H1 (cell line): Measurements from ENCODE around the gene LGALS9. TPM values are rescaled to one million over a fixed set of nuclear protein-coding genes. Genes with fewer than 3 reads are reported as not detected.

Source experiments
- CTCF ChIA-PET: fragments of 300-600 bp; sonication (Branson Sonifier 250); formaldehyde crosslinking; loops from one replicate; lab custom pipeline; 2021; ENCODE audit not compliant: partially characterized antibody; lab: Charles Lee
- POLR2A ChIA-PET: fragments of 300-600 bp; sonication (Branson Sonifier 250); formaldehyde crosslinking; loops from one replicate; lab custom pipeline; 2021; ENCODE audit warnings: inconsistent platforms; ENCODE audit not compliant: partially characterized antibody; lab: Charles Lee
- DNase-seq, 2 experiments: peaks; one replicate each; pipeline versions ENCODE4 v3.0.0 to v3.0.0-alpha.2; 2010 to 2022; ENCODE audit warnings: low spot score in 2 of 2, low read depth in 1 of 2, mixed read lengths in 1 of 2
- FAIRE-seq: peaks from 2 replicates; lab custom pipeline; 2011; peaks lifted over from hg19 to GRCh38; lab: Jason Lieb, UNC
- H2AFZ ChIP-seq: 2 replicates; pipeline ENCODE4 v1.8.1; 2012; ENCODE audit warnings: low read length, inconsistent platforms
- H2AK5ac ChIP-seq: 2 replicates; pipeline ENCODE4 v1.6.1; 2013; ENCODE audit warnings: low read depth, low read length
- H2BK120ac ChIP-seq: replicated peaks from 2 replicates; pipeline ENCODE3; 2013; ENCODE audit warnings: low read depth, low read length, inconsistent platforms
- H2BK12ac ChIP-seq: 2 replicates; pipeline ENCODE4 v1.6.1; 2013; ENCODE audit warnings: low read depth, low read length
- H2BK15ac ChIP-seq: 2 replicates; pipeline ENCODE4 v1.6.1; 2013; ENCODE audit warnings: low read length
- H2BK20ac ChIP-seq: 2 replicates; pipeline ENCODE4 v1.6.1; 2013; ENCODE audit warnings: low read length
- H2BK5ac ChIP-seq: 2 replicates; pipeline ENCODE4 v1.6.1; 2013; ENCODE audit warnings: low read depth, low read length
- H3K14ac ChIP-seq: 2 replicates; pipeline ENCODE4 v1.6.1; 2013; ENCODE audit warnings: inconsistent platforms; ENCODE audit not compliant: insufficient read length
- H3K18ac ChIP-seq: 2 replicates; pipeline ENCODE4 v1.6.1; 2013; ENCODE audit warnings: low read length; ENCODE audit errors: extremely low read depth
- H3K23ac ChIP-seq: 2 replicates; pipeline ENCODE4 v1.6.1; 2013; ENCODE audit warnings: inconsistent platforms; ENCODE audit not compliant: insufficient read length
- H3K23me2 ChIP-seq: 2 replicates; pipeline ENCODE4 v1.6.1; 2013; ENCODE audit warnings: low read depth, low read length
- H3K27ac ChIP-seq: 2 replicates; pipeline ENCODE4 v1.6.1; 2011; ENCODE audit warnings: low read depth, low read length, inconsistent platforms
- H3K27me3 ChIP-seq, 4 experiments: replicated peaks in 1 of 4; 1 replicate in 1 of 4; 2 replicates in 3 of 4; pipeline versions ENCODE4 v1.6.1 to v1.8.1; 2011 to 2013; ENCODE audit warnings: low read length in 3 of 4, mild to moderate bottlenecking in 3 of 4, inconsistent platforms in 2 of 4, mixed read lengths in 2 of 4, moderate library complexity in 1 of 4; ENCODE audit not compliant: control insufficient read depth in 3 of 4, insufficient read depth in 3 of 4; ENCODE audit errors: extremely low read depth in 1 of 4
- H3K36me3 ChIP-seq, 4 experiments: 2 replicates each; pipeline versions ENCODE4 v1.6.1 to v1.8.1; 2011 to 2013; ENCODE audit warnings: mild to moderate bottlenecking in 4 of 4, low read length in 3 of 4, moderate library complexity in 2 of 4, control low read depth in 1 of 4, inconsistent platforms in 1 of 4; ENCODE audit not compliant: insufficient read depth in 4 of 4, control insufficient read depth in 2 of 4
- H3K4ac ChIP-seq: replicated peaks from 2 replicates; pipeline ENCODE3; 2013; ENCODE audit warnings: low read length, low read depth, mixed read lengths, inconsistent platforms; ENCODE audit not compliant: insufficient read length
- H3K4me1 ChIP-seq, 4 experiments: replicated peaks in 1 of 4; 1 replicate in 1 of 4; 2 replicates in 3 of 4; pipeline versions ENCODE4 v1.6.1 to v1.8.1; 2011 to 2013; ENCODE audit warnings: low read length in 3 of 4, inconsistent platforms in 2 of 4, mixed read lengths in 1 of 4; ENCODE audit not compliant: insufficient read depth in 4 of 4, control insufficient read depth in 3 of 4
- H3K4me2 ChIP-seq, 2 experiments: 2 replicates each; pipeline versions ENCODE4 v1.6.1 to v1.8.1; 2011 to 2013; ENCODE audit warnings: low read depth in 2 of 2, low read length in 2 of 2, control low read depth in 1 of 2, inconsistent platforms in 1 of 2, mild to moderate bottlenecking in 1 of 2; ENCODE audit not compliant: insufficient read depth in 1 of 2
- H3K4me3 ChIP-seq, 4 experiments: fragments of 200-600, 300-600 bp in 1 of 4; sonication (generic), shearing (Covaris generic), sonication (Bioruptor Twin) in 1 of 4; 2 replicates each; pipeline versions ENCODE4 v1.5.1 to v1.8.1; 2011 to 2016; ENCODE audit warnings: low read length in 4 of 4, low read depth in 3 of 4, control low read depth in 2 of 4, inconsistent platforms in 2 of 4, mild to moderate bottlenecking in 2 of 4, mixed read lengths in 1 of 4, moderate library complexity in 1 of 4; ENCODE audit not compliant: insufficient read depth in 2 of 4; ENCODE audit errors: extremely low read depth in 1 of 4
- H3K56ac ChIP-seq: replicated peaks from 2 replicates; pipeline ENCODE3; 2013; ENCODE audit warnings: low read depth, mild to moderate bottlenecking, mixed read lengths, low read length, inconsistent platforms; ENCODE audit not compliant: insufficient read length
- H3K79me1 ChIP-seq: 2 replicates; pipeline ENCODE4 v1.6.1; 2013; ENCODE audit warnings: low read depth, low read length, control low read depth
- H3K79me2 ChIP-seq, 2 experiments: 2 replicates each; pipeline versions ENCODE4 v1.6.1 to v1.8.1; 2012 to 2013; ENCODE audit warnings: low read length in 2 of 2, mild to moderate bottlenecking in 2 of 2, inconsistent platforms in 1 of 2; ENCODE audit not compliant: insufficient read depth in 2 of 2, control insufficient read depth in 1 of 2
- H3K9ac ChIP-seq, 4 experiments: replicated peaks in 1 of 4; 1 replicate in 1 of 4; 2 replicates in 3 of 4; pipeline versions ENCODE4 v1.6.1 to v1.8.1; 2011 to 2013; ENCODE audit warnings: low read depth in 3 of 4, low read length in 3 of 4, control low read depth in 2 of 4, mild to moderate bottlenecking in 2 of 4, moderate library complexity in 2 of 4, inconsistent platforms in 1 of 4; ENCODE audit errors: extremely low read depth in 1 of 4
- H3K9me3 ChIP-seq, 2 experiments: 2 replicates each; pipeline versions ENCODE4 v1.6.1 to v1.8.1; 2012 to 2013; ENCODE audit warnings: mild to moderate bottlenecking in 2 of 2, moderate library complexity in 2 of 2, control low read depth in 1 of 2, inconsistent platforms in 1 of 2, low read depth in 1 of 2, low read length in 1 of 2, mixed read lengths in 1 of 2; ENCODE audit not compliant: insufficient read depth in 2 of 2
- H4K20me1 ChIP-seq, 2 experiments: replicated peaks in 1 of 2; 2 replicates each; pipeline versions ENCODE3 to v1.8.1; 2011 to 2013; ENCODE audit warnings: inconsistent platforms in 2 of 2, low read length in 2 of 2, mild to moderate bottlenecking in 1 of 2; ENCODE audit not compliant: insufficient read depth in 2 of 2, control insufficient read depth in 1 of 2
- H4K5ac ChIP-seq: 2 replicates; pipeline ENCODE4 v1.6.1; 2013; ENCODE audit warnings: low read length, low read depth, mixed read lengths, inconsistent platforms; ENCODE audit not compliant: insufficient read length
- H4K8ac ChIP-seq: 2 replicates; pipeline ENCODE4 v1.8.0; 2013; ENCODE audit warnings: mild to moderate bottlenecking, moderate library complexity, low read length, inconsistent platforms; ENCODE audit not compliant: insufficient read depth; ENCODE audit errors: extremely low read depth
- H4K91ac ChIP-seq: replicated peaks from 2 replicates; pipeline ENCODE3; 2013; ENCODE audit warnings: low read length, mixed read lengths, inconsistent platforms; ENCODE audit not compliant: insufficient read length
- BACH1 ChIP-seq: IDR thresholded peaks from 2 replicates; pipeline ENCODE4 v1.6.1; 2012; ENCODE audit warnings: low read length, improper control_type of control experiment
- EP300 ChIP-seq, 2 experiments: IDR thresholded peaks; 1 replicate in 1 of 2; 2 replicates in 1 of 2; pipeline ENCODE4 v1.6.1; 2011 to 2012; ENCODE audit warnings: low read depth in 2 of 2, low read length in 2 of 2, mild to moderate bottlenecking in 2 of 2, borderline replicate concordance in 1 of 2, inconsistent platforms in 1 of 2, moderate library complexity in 1 of 2
- RAD21 ChIP-seq, 2 experiments: IDR thresholded peaks in 1 of 2; conservative IDR thresholded peaks in 1 of 2; 2 replicates each; pipeline ENCODE4 v1.6.1; 2011; ENCODE audit warnings: low read depth in 2 of 2, low read length in 2 of 2, improper control_type of control experiment in 1 of 2, inconsistent platforms in 1 of 2, mild to moderate bottlenecking in 1 of 2, moderate library complexity in 1 of 2
- SUZ12 ChIP-seq: fragments of 200-600 bp; sonication (generic); IDR thresholded peaks from 2 replicates; pipeline ENCODE4 v1.6.1; 2012; ENCODE audit warnings: mild to moderate bottlenecking, inconsistent platforms, low read length, moderate library complexity, mixed read lengths
- WGBS, 2 experiments: shearing (Covaris generic) in 1 of 2; methylation state at CpG; one replicate each; pipeline versions ENCODE4 v1.1.6 to v1.1.7; 2013 to 2015; ENCODE audit warnings: low lambda C conversion rate in 2 of 2, mixed read lengths in 2 of 2, inconsistent platforms in 1 of 2, low coverage in 1 of 2, missing lambda C conversion rate in 1 of 2; ENCODE audit not compliant: insufficient replicate concordance in 2 of 2, insufficient coverage in 1 of 2, insufficient read length in 1 of 2; ENCODE audit errors: extremely low coverage in 1 of 2, missing lambda C conversion rate in 1 of 2; 5-methylcytosine and 5-hydroxymethylcytosine counted together
- polyA plus RNA-seq, 7 experiments: library from polyadenylated mRNA; depleted of rRNA in 3 of 7; stranded (reverse) in 5 of 7; unstranded in 2 of 7; fragments of >200 nt in 5 of 7; fragments of 200-250 nt in 2 of 7; gene quantifications; 1 replicate in 5 of 7; 2 replicates in 1 of 7; 4 replicates in 1 of 7; pipeline versions ENCODE4 v1.2.1 to v1.2.3, GENCODE V29; 2011 to 2013; ENCODE audit warnings: missing spikeins in 2 of 7, mixed read lengths in 2 of 7
- total RNA-seq: library from RNA; stranded (reverse); fragmentation: NEBNext Ultra II Directional; extraction: Animal tissue kit (Norgen Biotek cat#: 25700); gene quantifications from 2 replicates; pipeline ENCODE4 v1.2.1, GENCODE V29; 2021

Gene LGALS9
- total and polyA plus RNA-seq, 2 of the 8 experiments (the other 6 are each of a cell fraction or from before 2014, with no cell fraction given) = 0.95 to 1.7 TPM

GRCh38 chr17:27607521-27608091, 23.4 kb upstream of the LGALS9 start:
- WGBS, 2 experiments = 90% methylated on average over 10 of the region's 16 CpGs; no CpG with 5 or more reads in 1 of the 2 experiments

More at GRCh38 chr17:27607521-27608091, 23.4 kb upstream of the LGALS9 start:
- H2AK5ac ChIP-seq = no peak overlapping the region
- no peak overlapping the region for H3K4ac ChIP-seq
- no peak overlapping the region for H4K8ac ChIP-seq
- H2AFZ ChIP-seq = no peak overlapping the region
- H2BK120ac ChIP-seq = no peak overlapping the region
- H2BK5ac ChIP-seq = no peak overlapping the region
- no peaks in the 10 kb centered on the region for H3K23me2 ChIP-seq
- FAIRE-seq = no peak
- H3K79me2 ChIP-seq = no peaks in the 10 kb centered on the region
- no peak overlapping the region for H2BK12ac ChIP-seq
- no peak overlapping the region for H3K9ac ChIP-seq
- H3K36me3 ChIP-seq = peaks cover 0 to 11% (median 6%) of the 10 kb centered on the region in 4 experiments; a peak in 7 of 8 replicates
- H2BK15ac ChIP-seq = no peak overlapping the region
- H4K20me1 ChIP-seq = no peaks in the 10 kb centered on the region
- TF ChIP-seq SUZ12 (no peak), BACH1 (no peak), EP300 (IDR thresholded peaks at IDR 0.05; ENCODE audit: borderline replicate concordance in 1 of 2, low read depth in 2 of 2, low read length in 2 of 2) (no peak), RAD21 (IDR thresholded peaks at IDR 0.05 in 1 of 2, conservative IDR thresholded peaks at IDR 0.05 in 1 of 2; ENCODE audit: low read depth in 2 of 2, low read length in 2 of 2) (no peak)
- TF ChIP-seq, all 59 proteins: peak for 0
- H3K4me3 ChIP-seq = no peak overlapping the region
- H3K79me1 ChIP-seq = no peaks in the 10 kb centered on the region
- H3K14ac ChIP-seq = no peak overlapping the region
- ChIA-PET CTCF (interaction anchor here (0.9 to 13.1 kb wide), 7 partner anchors 9 to 372 kb away, joined by 3 to 305 read pairs (median 4); partner anchors contain the start of gene KSR1), POLR2A (no interaction called here)
- H3K9me3 ChIP-seq = no peaks in the 10 kb centered on the region
- no peak overlapping the region for H2BK20ac ChIP-seq
- DNase-seq = no peak
- no peaks in the 10 kb centered on the region for H3K27me3 ChIP-seq
- H4K5ac ChIP-seq = no peak overlapping the region
- H3K23ac ChIP-seq = no peak overlapping the region
- no peak overlapping the region for H3K4me2 ChIP-seq
- H3K56ac ChIP-seq = no peak overlapping the region
- no peak overlapping the region for H3K27ac ChIP-seq
- no peak overlapping the region for H3K18ac ChIP-seq
- no peak overlapping the region for H4K91ac ChIP-seq
- H3K4me1 ChIP-seq = no peaks in the 10 kb centered on the region; a peak in 1 of 7 replicates
